ENCODE data around the gene SMYD5. TPM values are rescaled to one million over a fixed set of nuclear protein-coding genes. Genes with fewer than 3 reads are reported as not detected.

SMYD5 gene
- total and polyA plus RNA-seq, 9 of the 15 experiments (the other 6 are each of a cell fraction or from before 2014, with no cell fraction given) = 11.4 to 56.8 (median 32.0) TPM

- H2AFZ ChIP-seq (ENCODE audit: low read depth, low read length) = no peak overlapping the region
- BruUV-seq (replicated peaks) = no TSS peak
Measured at GRCh38 chr2:73218298-73218697, 4.3 kb downstream of the SMYD5 start.

More at GRCh38 chr2:73218298-73218697, 4.3 kb downstream of the SMYD5 start:
- Histone ChIP-seq H3K4me3 (no peak overlapping the region), H3K9ac (ENCODE audit: insufficient read depth in 1 of 2, low read depth in 2 of 2, low read length in 2 of 2) (peak overlapping the region in 1 of 2 experiments; percentile 37; a peak in 1 of 4 replicates), H3K36me3 (ENCODE audit: control insufficient read depth, insufficient read depth, low read length) (peaks cover 47% of the 10 kb centered on the region; the same call in 2 of the 3 replicates), H3K9me1 (ENCODE audit: control insufficient read depth, insufficient read depth, low read length) (no peaks in the 10 kb centered on the region), H3K27me3 (ENCODE audit: control insufficient read depth in 2 of 2, insufficient read depth in 2 of 2, low read length in 2 of 2) (no peaks in the 10 kb centered on the region), H3K4me2 (ENCODE audit: insufficient read depth, low read length) (no peak overlapping the region), H3K4me1 (replicated peaks in 1 of 2; ENCODE audit: control insufficient read depth in 2 of 2, insufficient read depth in 2 of 2, low read length in 2 of 2) (peaks cover 7 to 9% of the 10 kb centered on the region in 2 experiments; a peak in 4 of 5 replicates), H3K9me3 (replicated peaks; ENCODE audit: control insufficient read depth, insufficient read depth, low read depth, low read length) (no peaks in the 10 kb centered on the region), H3K27ac (ENCODE audit: extremely low read depth, low read depth, low read length) (no peak overlapping the region), H4K20me1 (replicated peaks; ENCODE audit: control insufficient read depth, insufficient read depth, low read length) (no peaks in the 10 kb centered on the region; the same call in 1 of the 2 replicates), H3K79me2 (ENCODE audit: control insufficient read depth, insufficient read depth, low read length) (peaks cover 39% of the 10 kb centered on the region)
- FAIRE-seq = no peak
- DNase-seq (ENCODE audit: extremely low read depth in 1 of 4, low spot score in 3 of 4) = no peak
- ChIA-PET CTCF (ENCODE audit: low intra/inter-chr PET ratio) (interaction anchor here (0.6 kb wide), 1 partner anchor 336 kb away, joined by 4 read pairs; no protein-coding TSS in a partner anchor), POLR2A (interaction anchor here (0.7 to 4.1 kb wide), 2 partner anchors 10 to 16 kb away, joined by 3 to 25 read pairs; partner anchors contain the start of gene CCT7)
- in situ Hi-C loops (cut with MboI) = no loop called here
- ATAC-seq = no peak
- intact Hi-C loops (cut with micrococcal nuclease) = no loop called here
- TF ChIP-seq CCNT2 (IDR thresholded peaks at IDR 0.05; ENCODE audit: borderline replicate concordance, extremely low read depth, insufficient read length, low read depth, low read length) = no peak
- TF ChIP-seq MXD1 (CRISPR knock-in tag; IDR thresholded peaks at IDR 0.05; ENCODE audit: borderline replicate concordance, poor library complexity, severe bottlenecking) = no peak
- no peak for TF ChIP-seq KDM4B (IDR thresholded peaks at IDR 0.05; ENCODE audit: borderline replicate concordance in 2 of 2, low read depth in 1 of 2)
- TF ChIP-seq ILK (tag; IDR thresholded peaks at IDR 0.05; ENCODE audit: borderline replicate concordance, low read depth) = no peak
- no peak for TF ChIP-seq ELK1 (CRISPR knock-in tag; IDR thresholded peaks at IDR 0.05)
- no peak for TF ChIP-seq ZBTB11 (CRISPR knock-in tag; IDR thresholded peaks at IDR 0.05)
- TF ChIP-seq ZKSCAN8 (CRISPR knock-in tag; IDR thresholded peaks at IDR 0.05) = no peak
- TF ChIP-seq NCOA2 (IDR thresholded peaks at IDR 0.05; ENCODE audit: partially characterized antibody in 2 of 2) = no peak
- no peak for TF ChIP-seq MYC (IDR thresholded peaks at IDR 0.05; ENCODE audit: low read depth, low read length)
- no peak for TF ChIP-seq MYC (CRISPR knock-in tag; IDR thresholded peaks at IDR 0.05; ENCODE audit: borderline replicate concordance, low read depth)
- TF ChIP-seq ARID2 (IDR thresholded peaks at IDR 0.05) = no peak

Measured in K562 (cell line).